T-helper 2 cell (primary cell): ENCODE measurements around the gene RAB3IL1.

Experiments used
- DNase-seq, 5 experiments: peaks; one replicate each; pipeline versions ENCODE4 v3.0.0 to v3.0.0-alpha.2; 2012 to 2022

The RAB3IL1 gene

DNA sequence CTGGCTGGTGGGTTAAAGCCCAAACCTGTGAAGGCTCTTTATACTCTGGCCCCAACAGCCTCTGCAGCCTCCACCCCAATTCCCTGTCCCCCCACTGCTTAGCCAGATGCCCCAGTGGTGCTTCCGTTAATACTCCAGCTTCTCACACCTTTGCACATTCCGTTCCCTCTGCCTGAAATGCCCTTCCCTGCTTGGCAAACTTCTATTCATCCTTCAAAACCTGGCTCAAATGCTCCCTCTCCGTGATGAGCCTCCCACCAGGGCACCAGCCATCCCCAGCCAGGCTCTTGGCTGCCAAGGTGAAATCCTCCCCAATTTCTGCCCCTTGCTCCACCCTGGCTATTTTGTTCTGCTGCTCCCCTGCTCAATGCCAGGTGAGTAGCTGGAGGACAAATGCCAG lies 13.5 kb downstream of the RAB3IL1 start:
- DNase-seq = no peak

DNA sequence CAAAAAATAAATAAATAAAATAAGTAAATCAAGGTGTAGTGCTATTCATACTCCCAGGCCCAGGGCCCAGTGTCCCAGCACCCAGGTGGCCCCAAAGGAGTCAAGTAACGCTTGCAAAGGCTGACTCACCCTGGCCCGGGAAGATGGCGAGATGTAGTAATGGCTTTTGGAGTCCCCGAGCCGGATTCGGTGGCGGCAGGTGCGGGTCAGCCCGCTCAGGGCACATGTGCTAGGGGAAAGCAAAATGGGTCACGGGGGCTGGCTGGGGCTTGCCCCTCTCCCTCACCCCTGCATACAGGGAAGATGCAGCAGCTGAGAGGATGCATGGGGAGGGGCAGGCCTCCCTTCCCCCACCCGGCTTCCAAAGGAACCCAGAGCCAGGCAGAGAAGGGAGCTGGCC lies 15.1 kb downstream of the RAB3IL1 start:
- DNase-seq = no peak

DNA sequence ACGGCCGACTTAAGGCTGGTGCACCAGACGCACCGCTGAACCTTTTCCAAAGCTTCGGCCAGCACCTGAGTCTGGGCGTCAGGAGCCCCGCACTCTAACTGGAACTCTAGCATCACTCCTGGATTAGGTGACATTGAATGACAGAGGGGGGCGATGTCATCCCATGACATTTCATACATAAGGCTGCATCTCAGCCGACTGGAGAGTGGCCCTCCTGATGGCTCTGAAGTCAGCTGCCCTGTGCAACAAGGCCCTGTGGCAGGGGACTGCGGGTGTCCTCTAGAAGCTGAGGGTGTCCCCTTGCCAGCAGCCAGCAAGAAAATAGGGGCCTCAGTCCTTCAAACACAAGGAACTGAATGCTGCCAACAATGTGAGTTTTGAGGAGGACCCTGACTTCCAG lies 16.0 kb downstream of the RAB3IL1 start:
- no peak for DNase-seq

- DNase-seq = no peak
Observed at GRCh38 chr11:61900251-61900650, 17.1 kb downstream of the RAB3IL1 start.

- peak; percentile 84 to 90 (median 87) for DNase-seq
Observed at GRCh38 chr11:61899146-61899841, 18.1 kb downstream of the RAB3IL1 start.

DNA sequence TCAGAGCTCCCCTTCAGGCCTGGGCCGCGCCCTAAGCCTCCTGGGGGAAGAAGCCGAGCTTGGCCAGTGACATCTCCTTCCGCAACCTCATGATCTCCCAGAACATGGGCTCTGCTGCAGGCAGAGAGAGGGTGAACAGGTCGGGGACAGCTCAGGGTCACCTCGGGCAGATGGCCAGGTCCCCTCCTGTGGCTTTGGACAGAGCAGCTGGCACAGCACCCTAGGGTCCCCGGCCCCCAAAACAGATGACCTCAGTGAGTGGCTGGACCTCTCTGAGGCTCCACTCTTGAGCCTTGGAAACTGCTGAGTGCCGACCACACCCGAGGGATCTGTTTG lies 19.2 kb downstream of the RAB3IL1 start:
- DNase-seq = no peak

GRCh38 chr11:61897387-61898246 lies 19.7 kb downstream of the RAB3IL1 start:
- DNase-seq = peak; percentile 48 to 66 (median 64)

- no peak for DNase-seq
Observed at GRCh38 chr11:61896665-61897386, 20.5 kb downstream of the RAB3IL1 start.

DNA sequence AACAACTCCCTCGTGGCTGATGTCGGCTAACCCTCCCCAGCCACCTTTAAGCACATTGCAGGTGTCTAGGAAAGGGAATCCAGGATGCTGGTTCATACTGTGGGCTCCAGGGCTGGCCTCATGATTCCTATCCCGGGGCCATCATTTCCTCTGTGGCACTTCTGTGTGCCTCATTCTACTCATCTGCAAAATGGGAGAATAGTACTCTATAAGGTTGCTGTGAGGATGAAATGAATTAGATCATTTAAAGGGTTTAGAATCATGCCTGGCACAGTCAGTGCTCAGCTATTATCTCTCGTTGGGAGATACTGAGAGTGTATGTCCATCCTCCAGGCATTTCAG lies 21.7 kb downstream of the RAB3IL1 start:
- no peak for DNase-seq

DNA sequence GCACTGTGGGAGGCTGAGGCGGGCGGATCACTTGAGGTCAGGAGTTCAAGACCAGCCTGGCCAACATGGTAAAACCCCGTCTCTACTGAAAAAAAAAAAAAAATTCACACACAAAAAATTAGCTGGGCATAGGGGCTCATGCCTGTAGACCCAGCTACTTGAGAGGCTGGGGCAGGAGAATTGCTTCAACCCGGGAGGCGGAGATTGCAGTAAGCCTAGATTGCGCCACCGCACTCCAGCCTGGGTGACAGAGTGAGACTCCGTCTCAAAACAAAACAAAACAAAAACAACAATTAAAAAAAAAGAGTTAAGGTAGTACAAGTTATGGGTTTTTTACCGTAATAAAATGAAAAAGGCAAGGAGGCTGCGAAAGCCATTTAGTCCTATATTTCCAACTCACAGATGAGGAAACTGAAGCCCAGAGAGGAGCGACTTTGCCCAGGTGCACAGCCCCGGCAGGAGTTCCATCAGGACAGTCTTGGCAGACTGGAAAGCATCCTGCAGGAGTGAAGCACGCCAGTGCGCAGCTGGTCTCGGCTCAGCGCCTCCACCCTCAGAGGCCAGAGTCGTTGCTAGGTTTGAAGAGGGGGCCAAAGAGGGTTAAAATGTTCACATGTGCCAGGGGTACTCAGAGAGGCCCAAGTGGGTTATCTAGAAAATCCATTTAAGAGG lies 22.2 kb downstream of the RAB3IL1 start:
- DNase-seq = no peak

- no peak for DNase-seq
Observed at GRCh38 chr11:61893981-61894380, 23.4 kb downstream of the RAB3IL1 start.

- DNase-seq = no peak
Observed at GRCh38 chr11:61892085-61892370, 25.3 kb downstream of the RAB3IL1 start.

DNA sequence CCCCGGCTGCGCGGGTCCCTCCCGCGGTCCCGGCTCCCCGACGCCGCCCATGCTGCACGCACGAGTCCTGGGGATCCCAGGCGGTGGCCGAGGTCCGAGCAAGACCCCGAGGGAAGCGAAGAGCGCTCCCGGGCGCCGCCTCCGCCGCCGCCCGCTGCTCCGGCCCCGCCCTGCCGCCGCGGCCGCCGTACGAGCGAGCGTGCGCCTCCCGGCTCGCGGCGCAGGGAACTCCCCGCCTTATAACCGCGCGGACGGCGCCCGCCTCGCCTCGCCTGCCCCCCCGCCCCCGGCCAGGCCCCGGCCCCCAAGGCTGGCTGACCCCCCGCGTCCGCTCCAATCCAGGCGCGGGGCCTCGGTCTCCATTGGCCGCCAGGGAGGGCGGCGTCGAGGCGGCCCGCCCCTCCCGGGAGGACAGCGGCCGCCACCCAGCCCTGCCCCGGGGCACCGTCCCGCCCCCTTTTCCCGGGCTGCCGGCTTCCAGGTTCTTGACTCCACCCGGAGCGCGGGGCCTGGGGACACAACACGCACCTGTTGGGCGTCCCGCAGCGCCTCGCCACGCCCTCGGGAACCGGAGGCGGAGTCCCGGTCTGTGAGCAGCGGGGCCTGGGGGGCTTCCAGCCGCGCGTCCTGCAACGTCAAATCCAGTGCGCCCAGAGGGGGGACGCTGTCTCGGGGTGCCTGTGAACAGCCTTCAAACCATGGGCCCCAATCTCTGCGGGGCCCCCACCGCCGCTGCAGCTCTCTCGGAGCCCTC lies 25.9 kb downstream of the RAB3IL1 start, which contains the start of gene FADS3:
TSS of gene FADS3 (minus strand) at position 215 of the 754 bp plus-strand sequence. CDS start at position 51, 164 bp downstream.
- DNase-seq = peak; percentile 24 to 72 (median 53)

- peak in 4 of 5 experiments; percentile 6 to 31 (median 18) for DNase-seq
Observed at GRCh38 chr11:61890529-61891330, 26.6 kb downstream of the RAB3IL1 start.

DNA sequence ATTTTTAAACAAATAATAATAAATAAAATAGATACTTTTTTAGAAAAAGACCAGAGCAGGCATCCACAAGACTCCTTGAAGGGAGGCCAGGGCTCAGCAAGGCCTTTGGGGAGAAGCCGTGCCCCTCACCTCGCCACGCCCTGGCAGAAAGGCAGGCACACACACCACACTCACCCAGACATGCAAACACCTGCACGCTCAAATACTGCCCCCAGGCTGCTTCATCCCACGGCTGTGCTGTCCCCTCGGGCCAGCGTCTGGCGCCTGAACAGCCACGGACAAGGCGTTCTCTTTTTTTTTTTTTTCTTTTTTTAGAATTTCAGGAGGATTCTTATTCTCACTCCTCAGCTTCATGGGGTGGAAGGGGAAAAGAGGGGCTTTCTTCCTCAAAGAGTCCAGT lies 27.5 kb downstream of the RAB3IL1 start:
- no peak for DNase-seq

DNA sequence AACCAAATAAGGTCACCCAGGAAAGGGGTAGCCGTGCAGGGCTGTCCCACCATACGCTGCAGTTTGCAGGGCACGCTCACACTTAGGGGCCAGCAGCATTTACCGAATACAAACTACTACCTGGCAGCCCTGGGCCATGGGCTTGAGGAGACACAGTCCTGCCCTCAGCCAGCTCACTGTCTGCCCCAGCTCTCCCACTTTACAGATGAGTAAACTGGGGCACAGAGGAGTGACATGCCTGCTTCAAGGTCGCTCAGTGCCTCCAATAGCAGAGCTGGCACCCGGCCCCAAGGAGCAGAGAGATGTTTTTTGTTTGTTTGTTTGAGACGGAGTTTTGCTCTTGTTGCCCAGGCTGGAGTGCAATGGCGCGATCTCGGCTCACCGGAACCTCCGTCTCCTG lies 28.8 kb downstream of the RAB3IL1 start:
- DNase-seq = no peak

DNA sequence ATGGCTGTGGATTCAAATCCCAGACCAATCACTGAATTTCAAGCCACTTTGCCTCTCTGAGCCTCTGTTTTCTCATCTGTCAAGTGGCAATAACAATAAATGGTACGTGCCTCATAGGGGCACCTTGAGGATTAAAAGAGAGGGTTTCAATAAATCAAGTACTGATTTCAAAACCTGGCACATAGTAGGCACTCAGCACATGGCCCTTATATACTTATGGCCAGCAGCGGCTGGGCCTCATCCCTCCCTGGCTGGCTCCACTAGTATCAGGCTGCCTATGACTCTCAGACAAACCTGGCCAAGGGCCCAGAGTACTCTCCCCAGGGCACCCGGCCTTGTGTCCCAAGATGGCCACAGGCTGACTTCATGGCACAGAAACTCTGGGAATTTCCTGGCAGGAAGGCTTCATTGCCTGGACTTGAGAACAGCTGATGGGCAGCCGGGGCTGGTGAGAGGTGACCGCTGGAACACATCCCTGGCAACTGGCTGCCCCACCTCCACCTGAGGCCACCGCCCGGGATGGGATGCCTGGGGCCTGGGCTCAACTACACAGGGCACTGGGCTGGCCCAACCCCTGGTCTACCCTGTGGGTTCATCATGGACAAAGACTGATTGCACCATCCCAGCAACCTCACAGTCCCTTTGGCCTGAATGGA lies 29.4 kb downstream of the RAB3IL1 start:
- no peak for DNase-seq

- DNase-seq = no peak
Observed at GRCh38 chr11:61886643-61887042, 30.7 kb downstream of the RAB3IL1 start.

- DNase-seq = no peak
Observed at GRCh38 chr11:61885784-61886580, 31.4 kb downstream of the RAB3IL1 start.

- DNase-seq = no peak
Observed at GRCh38 chr11:61885166-61885778, 32.1 kb downstream of the RAB3IL1 start.
